ENCODE data around the gene RETN. TPM values are rescaled to one million over a fixed set of nuclear protein-coding genes. Genes with fewer than 3 reads are reported as not detected.

The RETN gene
- total RNA-seq, 1 donor from 2014 or later = not detected

Other genes starting within 250 kb of the RETN start
- gene PEX11G, start 180.0 kb upstream of the RETN start, total RNA-seq = 2.7 TPM
- 87.4 TPM for gene ZNF358, start 152.9 kb upstream of the RETN start, total RNA-seq
- gene MCOLN1, start 146.4 kb upstream of the RETN start, total RNA-seq = 20.4 TPM
- 47.4 TPM for gene PNPLA6, start 133.3 kb upstream of the RETN start, total RNA-seq
- 12.8 TPM for gene CAMSAP3, start 73.2 kb upstream of the RETN start, total RNA-seq
- gene XAB2, start 39.5 kb upstream of the RETN start, total RNA-seq = 44.0 TPM
- gene PET100, start 39.3 kb upstream of the RETN start, total RNA-seq = 16.7 TPM
- not detected for gene PCP2, start 35.3 kb upstream of the RETN start, total RNA-seq
- 64.3 TPM for gene STXBP2, start 31.9 kb upstream of the RETN start, total RNA-seq
- gene MCEMP1, start 8.0 kb downstream of the RETN start, total RNA-seq = not detected
- 87.2 TPM for gene TRAPPC5, start 11.8 kb downstream of the RETN start, total RNA-seq
- gene FCER2, start 33.1 kb downstream of the RETN start, total RNA-seq = not detected
- 0.98 TPM for gene CLEC4G, start 63.1 kb downstream of the RETN start, total RNA-seq
- 8.8 TPM for gene CD209, start 78.5 kb downstream of the RETN start, total RNA-seq
- gene CLEC4M, start 94.2 kb downstream of the RETN start, total RNA-seq = not detected
- gene EVI5L, start 161.2 kb downstream of the RETN start, total RNA-seq = 17.2 TPM
- not detected for gene PRR36, start 205.3 kb downstream of the RETN start, total RNA-seq
- gene LRRC8E, start 219.5 kb downstream of the RETN start, total RNA-seq = 6.6 TPM
- gene MAP2K7, start 234.8 kb downstream of the RETN start, total RNA-seq = 26.8 TPM
- gene TGFBR3L, start 245.8 kb downstream of the RETN start, total RNA-seq = 1.5 TPM